Neural progenitor cell (in vitro differentiated cells): ENCODE data around the gene SYNM.

Experiments
- EZH2 ChIP-seq: fragments of 200-600 bp; sonication (generic); IDR thresholded peaks from 2 replicates; pipeline ENCODE4 v1.6.1; 2017; ENCODE audit warnings: antibody characterized with exemption, mild to moderate bottlenecking, moderate library complexity
- TF ChIP-seq, protein P1 (sequence below): fragments of 200-600 bp; sonication (generic); IDR thresholded peaks from 2 replicates; pipeline ENCODE4 v1.5.1; 2017; ENCODE audit warnings: antibody characterized with exemption, mild to moderate bottlenecking

DNA sequence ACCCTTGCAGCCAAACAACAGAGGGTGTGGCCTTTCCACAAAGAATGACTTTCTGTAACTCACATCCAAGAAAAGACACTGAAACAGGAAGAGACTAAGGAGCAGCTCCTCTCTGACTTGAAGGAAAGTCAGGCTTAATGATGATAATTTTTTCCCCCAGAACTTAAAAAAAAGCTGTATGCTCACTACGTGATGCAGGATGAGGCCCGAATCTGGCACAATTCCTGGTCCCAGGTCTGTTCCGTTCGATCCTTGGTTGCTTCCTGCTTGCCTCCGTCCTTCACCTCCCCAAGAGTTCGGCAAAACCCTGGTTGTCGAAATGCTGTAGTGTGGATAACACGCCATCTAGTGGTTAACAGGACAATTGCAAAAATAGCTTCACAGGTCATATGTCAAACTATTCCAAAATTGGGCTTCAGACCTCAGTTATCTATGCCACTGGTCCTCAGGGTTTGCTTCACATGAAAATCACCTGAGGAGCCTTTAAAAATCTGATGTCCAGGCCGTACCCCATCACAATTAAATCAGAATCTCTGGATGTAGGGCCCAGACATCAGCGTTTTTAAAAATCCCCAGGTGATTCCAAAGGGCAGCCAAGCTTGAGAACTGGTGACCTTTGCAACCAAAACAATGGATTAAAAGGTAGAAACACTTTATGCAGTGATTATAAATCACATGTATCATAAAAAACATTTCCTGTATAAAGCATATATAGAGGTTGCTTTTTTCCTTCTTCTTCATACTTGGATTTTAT lies 28.1 kb upstream of the SYNM start:
- TF ChIP-seq EZH2, result no peak
- TF ChIP-seq, protein P1, sequence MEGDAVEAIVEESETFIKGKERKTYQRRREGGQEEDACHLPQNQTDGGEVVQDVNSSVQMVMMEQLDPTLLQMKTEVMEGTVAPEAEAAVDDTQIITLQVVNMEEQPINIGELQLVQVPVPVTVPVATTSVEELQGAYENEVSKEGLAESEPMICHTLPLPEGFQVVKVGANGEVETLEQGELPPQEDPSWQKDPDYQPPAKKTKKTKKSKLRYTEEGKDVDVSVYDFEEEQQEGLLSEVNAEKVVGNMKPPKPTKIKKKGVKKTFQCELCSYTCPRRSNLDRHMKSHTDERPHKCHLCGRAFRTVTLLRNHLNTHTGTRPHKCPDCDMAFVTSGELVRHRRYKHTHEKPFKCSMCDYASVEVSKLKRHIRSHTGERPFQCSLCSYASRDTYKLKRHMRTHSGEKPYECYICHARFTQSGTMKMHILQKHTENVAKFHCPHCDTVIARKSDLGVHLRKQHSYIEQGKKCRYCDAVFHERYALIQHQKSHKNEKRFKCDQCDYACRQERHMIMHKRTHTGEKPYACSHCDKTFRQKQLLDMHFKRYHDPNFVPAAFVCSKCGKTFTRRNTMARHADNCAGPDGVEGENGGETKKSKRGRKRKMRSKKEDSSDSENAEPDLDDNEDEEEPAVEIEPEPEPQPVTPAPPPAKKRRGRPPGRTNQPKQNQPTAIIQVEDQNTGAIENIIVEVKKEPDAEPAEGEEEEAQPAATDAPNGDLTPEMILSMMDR, result peak; percentile 94
